NCI-H446 (cell line): ENCODE measurements around the gene ZNF658.
"Not testable (repeated sequence)": the region's sequence is repeated elsewhere in the genome, so short reads cannot be mapped to it uniquely, and the experiment has no call there.

Source experiments
- DNase-seq, 2 experiments: peaks; one replicate each; lab custom pipeline; 2025; lab: John Stamatoyannopoulos, UW

Gene ZNF658

DNA sequence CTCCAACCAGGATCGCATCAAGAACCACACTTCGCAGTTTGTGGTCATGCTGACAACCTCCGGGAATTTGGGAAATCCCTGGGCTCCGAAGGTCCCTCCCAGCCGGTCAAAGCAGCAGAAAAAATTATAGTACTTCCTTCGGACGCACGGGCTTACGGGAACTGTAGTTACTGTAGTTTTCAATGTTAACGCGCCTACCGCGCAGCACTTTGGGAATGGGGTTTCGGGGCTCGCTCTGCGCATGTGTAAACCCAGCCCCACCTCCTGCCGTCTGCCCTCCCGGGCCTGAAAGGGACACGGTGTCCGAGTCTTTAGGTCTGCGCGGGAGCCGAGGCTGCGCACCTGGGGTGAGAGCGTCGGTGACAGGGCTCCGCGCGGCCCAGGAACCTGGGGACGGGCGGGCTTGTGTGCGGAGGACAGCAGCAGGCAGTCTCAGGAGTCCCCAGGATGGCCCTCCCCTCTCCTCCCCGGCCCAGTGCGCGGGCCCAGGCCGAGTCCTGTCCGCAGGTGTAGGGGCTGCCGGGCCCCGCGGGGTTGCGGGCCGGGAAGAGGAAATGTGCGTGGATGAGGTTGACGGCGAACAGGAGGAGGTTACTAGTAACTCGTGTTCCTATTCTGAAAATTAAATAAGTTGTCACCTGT is at the start of gene ZNF658:
TSS of gene ZNF658 (plus strand) at position 236 of the 642 bp plus-strand sequence. CDS start 2,837 bp downstream, outside the sequence.
- DNase-seq = not testable (repeated sequence)

DNA sequence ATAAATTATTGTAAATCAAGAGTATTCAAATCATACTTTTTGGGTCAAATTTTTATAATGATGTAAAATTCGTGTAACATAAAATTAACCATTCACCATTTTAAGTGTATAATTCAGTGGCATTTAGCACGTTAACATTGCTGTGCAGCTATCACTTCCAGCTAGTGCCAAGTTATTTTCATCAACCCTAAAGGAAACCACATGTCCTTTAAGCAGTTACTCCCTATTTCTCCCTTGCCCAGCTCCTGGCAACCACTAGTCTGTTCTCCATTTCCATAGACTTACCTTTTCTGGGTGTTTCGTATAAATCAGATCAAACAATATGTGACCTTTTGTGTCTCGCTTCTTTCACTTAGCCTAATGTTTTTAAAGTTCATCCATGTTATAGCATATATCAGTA is 38.8 kb upstream of the ZNF658 start:
- DNase-seq = not testable (repeated sequence)

- DNase-seq = not testable (repeated sequence)
Measured at GRCh38 chr9:66868660-66869059, 31.9 kb upstream of the ZNF658 start.

GRCh38 chr9:66880605-66881004 is 19.9 kb upstream of the ZNF658 start:
- not testable (repeated sequence) for DNase-seq

DNA sequence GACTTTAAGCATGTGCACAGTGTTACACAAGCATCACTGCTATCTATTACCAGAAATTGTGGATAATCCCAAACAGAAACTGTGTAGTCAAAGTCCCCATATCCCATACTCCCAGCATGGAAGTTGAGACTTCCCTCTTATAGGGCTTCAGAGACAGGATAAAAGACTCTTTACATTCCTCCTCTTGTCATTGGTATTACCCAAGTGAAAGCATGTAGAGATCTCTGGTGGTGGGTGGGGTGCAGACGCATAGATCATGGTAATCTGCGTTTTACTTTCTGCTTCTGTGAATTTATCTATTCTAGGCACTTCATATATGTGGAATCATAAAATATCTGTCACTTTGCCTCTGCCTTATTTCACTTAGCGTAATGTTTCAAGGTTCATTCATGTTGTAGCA is 18.7 kb upstream of the ZNF658 start:
- not testable (repeated sequence) for DNase-seq

- DNase-seq = not testable (repeated sequence)
Measured at GRCh38 chr9:66890334-66890733, 10.2 kb upstream of the ZNF658 start.

DNA sequence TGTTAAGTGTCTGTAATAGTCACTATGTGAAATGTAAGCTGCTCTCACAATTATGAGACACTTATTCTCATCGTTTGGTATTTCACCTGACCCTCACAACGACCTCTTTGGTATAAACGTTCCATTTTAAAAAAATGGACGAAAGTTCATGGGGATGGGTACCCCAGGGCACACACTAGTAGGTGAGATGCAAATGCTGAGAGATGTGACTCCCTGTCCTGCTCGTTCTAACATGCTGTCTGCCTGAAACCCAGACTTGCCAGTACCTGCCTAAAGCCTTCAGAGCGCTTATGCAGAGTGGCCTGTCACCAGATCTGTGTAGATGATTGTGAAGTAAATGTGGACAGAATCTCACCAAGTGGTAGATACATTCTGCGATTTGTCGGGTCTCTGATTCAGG is 616 bp downstream of the ZNF658 start:
- not testable (repeated sequence) for DNase-seq

- DNase-seq = not testable (repeated sequence)
Measured at GRCh38 chr9:66909560-66909959, 9.0 kb downstream of the ZNF658 start.

DNA sequence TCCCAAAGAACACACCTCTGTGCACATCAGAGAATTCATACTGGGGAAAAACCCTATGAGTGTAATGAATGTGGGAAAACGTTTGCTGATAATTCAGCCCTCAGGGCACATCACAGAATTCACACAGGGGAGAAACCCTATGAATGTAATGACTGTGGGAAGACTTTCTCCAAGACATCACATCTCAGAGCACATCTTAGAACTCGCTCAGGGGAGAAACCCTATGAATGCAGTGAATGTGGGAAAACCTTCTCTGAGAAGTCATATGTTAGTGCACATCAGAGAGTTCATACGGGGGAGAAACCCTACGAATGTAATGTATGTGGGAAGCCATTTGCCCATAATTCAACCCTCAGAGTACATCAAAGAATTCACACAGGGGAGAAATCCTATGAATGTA is 19.5 kb downstream of the ZNF658 start:
- not testable (repeated sequence) for DNase-seq

- not testable (repeated sequence) for DNase-seq
Measured at GRCh38 chr9:66936194-66936870, 35.8 kb downstream of the ZNF658 start.

GRCh38 chr9:66937662-66938061 is 37.1 kb downstream of the ZNF658 start:
- not testable (repeated sequence) for DNase-seq

DNA sequence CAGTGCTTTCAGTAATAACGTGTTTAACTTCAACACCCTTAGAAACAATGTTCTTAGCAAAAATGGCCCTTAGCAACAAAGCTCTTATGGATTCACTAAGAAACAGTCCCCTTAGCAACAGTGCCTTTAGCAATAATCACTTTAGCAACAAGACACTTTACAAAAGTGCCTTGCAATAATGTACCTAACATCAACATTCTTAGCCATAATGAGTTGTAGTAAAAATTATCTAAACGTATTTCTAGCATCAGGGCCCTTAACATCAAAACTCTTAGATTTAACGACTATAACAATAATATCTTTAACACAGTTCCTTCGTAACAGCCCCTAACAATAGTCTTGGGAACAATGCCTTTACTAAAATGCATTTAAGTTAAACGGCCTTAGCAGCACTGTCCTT is 37.8 kb downstream of the ZNF658 start:
- not testable (repeated sequence) for DNase-seq

DNA sequence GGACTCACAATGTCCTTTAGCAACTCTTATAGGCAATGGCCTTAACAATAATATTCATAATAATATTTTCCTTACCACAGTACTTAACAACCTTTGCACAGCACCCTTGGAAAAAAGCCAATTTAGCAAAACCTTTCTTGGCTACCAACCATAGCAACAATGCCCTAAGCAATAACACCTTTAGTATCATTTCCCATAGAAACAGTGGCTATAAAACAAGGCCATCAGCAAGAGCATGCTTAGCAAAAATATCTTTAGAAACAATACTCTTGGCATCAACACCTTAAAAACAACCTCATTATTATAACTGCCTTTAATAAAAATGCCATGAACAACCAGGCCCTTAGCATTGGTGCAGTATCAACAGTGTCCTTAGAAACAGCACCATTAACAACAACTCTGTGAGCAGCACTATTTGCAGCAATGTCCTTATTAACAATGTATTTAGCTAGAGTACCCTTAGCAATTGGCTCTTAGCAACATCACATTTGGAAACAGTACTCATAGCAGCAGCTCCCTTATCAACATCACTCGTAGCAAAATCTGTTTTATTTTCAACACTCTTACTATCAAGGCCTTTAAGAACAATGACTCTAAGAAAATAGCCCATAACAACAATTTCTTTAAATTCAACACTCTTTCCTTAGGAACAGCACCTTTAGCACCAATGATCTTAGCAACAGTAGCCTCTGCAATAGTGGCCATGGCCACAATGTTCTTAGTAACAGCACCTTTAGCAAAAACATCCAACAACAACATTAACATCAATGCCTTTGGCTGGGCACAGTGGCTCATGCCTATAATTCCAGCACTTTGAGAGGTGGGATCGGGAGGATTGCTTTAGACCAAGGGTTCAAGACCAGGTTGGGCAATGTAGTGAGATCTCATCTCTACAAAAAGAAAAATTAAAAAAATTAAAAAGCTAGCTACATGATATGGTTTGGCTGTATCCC is 39.6 kb downstream of the ZNF658 start:
- not testable (repeated sequence) for DNase-seq

- DNase-seq = not testable (repeated sequence)
Measured at GRCh38 chr9:66942400-66943155, 42.1 kb downstream of the ZNF658 start.

DNA sequence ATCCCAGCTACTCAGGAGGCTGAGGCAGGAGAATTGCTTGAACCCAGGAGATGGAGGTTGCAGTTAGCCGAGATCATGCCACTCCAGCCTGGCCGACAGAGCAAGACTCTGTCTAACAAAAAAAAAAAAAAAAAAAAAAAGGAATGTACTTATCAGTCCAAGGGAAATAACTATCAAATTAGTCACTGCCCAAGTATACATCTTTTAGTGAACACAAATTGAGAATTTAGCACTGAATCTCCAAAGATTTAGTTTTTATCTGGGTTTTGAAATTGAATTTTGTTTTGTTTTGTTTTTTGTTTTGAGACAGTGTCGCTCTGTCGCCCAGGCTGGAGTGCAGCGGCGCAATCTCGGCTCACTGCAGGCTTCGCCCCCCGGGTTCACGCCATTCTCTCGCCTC is 52.1 kb downstream of the ZNF658 start:
- DNase-seq = not testable (repeated sequence)
